HepG2 (cell line): ENCODE measurements around the gene ZNF22. TPM values are rescaled to one million over a fixed set of nuclear protein-coding genes. Genes with fewer than 3 reads are reported as not detected.

Source experiments
- ATAC-seq: fragments of 200-7000 bp; cut with Tn5 transposase; 3 replicates; pipeline ENCODE4 v1.9.1; 2020; ENCODE audit warnings: mild to moderate bottlenecking, moderate library complexity
- BruUV-seq: library from RNA; stranded (reverse); fragments of 400-500 nt; replicated peaks from 2 replicates; lab custom pipeline; 2021; lab: Mats Ljungman, UMichigan
- CTCF ChIA-PET: fragments of 300-600 bp; formaldehyde crosslinking; extraction: SDS; loops from one replicate; lab custom pipeline; 2021; ENCODE audit warnings: low total read pairs, inconsistent platforms, low intra/inter-chr PET ratio; lab: Yijun Ruan, JAX
- POLR2A ChIA-PET: fragments of 350-600 bp; sonication (Branson Sonifier 250); formaldehyde crosslinking; loops from one replicate; lab custom pipeline; 2020; ENCODE audit warnings: antibody characterized with exemption, inconsistent platforms; lab: Yijun Ruan, JAX
- DNase-seq: peaks from one replicate; pipeline ENCODE4 v3.0.0-alpha.2; 2015; ENCODE audit warnings: low spot score
- FAIRE-seq: peaks from 3 replicates; lab custom pipeline; 2011; peaks lifted over from hg19 to GRCh38; lab: Jason Lieb, UNC
- H2AFZ ChIP-seq: one replicate; pipeline ENCODE4 v1.6.1; 2011; ENCODE audit warnings: low read length, inconsistent platforms
- H3K27ac ChIP-seq: fragments of 300-600 bp; 3 replicates; pipeline ENCODE4 v1.8.0; 2011; ENCODE audit warnings: mixed run types, mild to moderate bottlenecking, mixed read lengths, low read length, inconsistent platforms; ENCODE audit not compliant: insufficient read depth; ENCODE audit errors: extremely low read length
- H3K27me3 ChIP-seq, 2 experiments: fragments of 200-600 bp in 1 of 2; 2 replicates in 1 of 2; 3 replicates in 1 of 2; pipeline versions ENCODE4 v1.6.0 to v1.8.0; 2011; ENCODE audit warnings: low read length in 2 of 2, mild to moderate bottlenecking in 2 of 2, moderate library complexity in 2 of 2, inconsistent platforms in 1 of 2; ENCODE audit not compliant: insufficient read depth in 2 of 2, control insufficient read depth in 1 of 2
- H3K36me3 ChIP-seq, 2 experiments: fragments of 200-600 bp in 1 of 2; replicated peaks in 1 of 2; 2 replicates in 1 of 2; 3 replicates in 1 of 2; pipeline versions ENCODE4 v1.5.1 to v1.8.0; 2011; ENCODE audit warnings: low read length in 2 of 2, inconsistent platforms in 1 of 2; ENCODE audit not compliant: insufficient read depth in 2 of 2, control insufficient read depth in 1 of 2
- H3K4me1 ChIP-seq: 2 replicates; pipeline ENCODE4 v1.5.1; 2012; ENCODE audit warnings: low read length, inconsistent platforms; ENCODE audit not compliant: insufficient read depth
- H3K4me2 ChIP-seq: 2 replicates; pipeline ENCODE4 v1.6.0; 2011; ENCODE audit warnings: low read depth, low read length, inconsistent platforms
- H3K4me3 ChIP-seq, 3 experiments: fragments of 200-600 bp in 1 of 3; sonication (generic), shearing (Covaris generic) in 1 of 3; replicated peaks in 1 of 3; 2 replicates each; pipeline ENCODE4 v1.5.1; 2011 to 2016; ENCODE audit warnings: low read length in 3 of 3, inconsistent platforms in 2 of 3, low read depth in 2 of 3, mild to moderate bottlenecking in 2 of 3, control low read depth in 1 of 3, mixed read lengths in 1 of 3; ENCODE audit not compliant: insufficient read depth in 1 of 3
- H3K79me2 ChIP-seq: one replicate; pipeline ENCODE4 v1.6.1; 2011; ENCODE audit warnings: low read length, inconsistent platforms; ENCODE audit not compliant: insufficient read depth
- H3K9ac ChIP-seq: 2 replicates; pipeline ENCODE4 v1.6.0; 2011; ENCODE audit warnings: mild to moderate bottlenecking, low read depth, low read length, inconsistent platforms; ENCODE audit not compliant: insufficient read depth
- H3K9me3 ChIP-seq: 2 replicates; pipeline ENCODE4 v1.5.1; 2012; ENCODE audit warnings: mild to moderate bottlenecking, low read length
- H4K20me1 ChIP-seq: 2 replicates; pipeline ENCODE4 v1.6.0; 2011; ENCODE audit warnings: inconsistent platforms, mild to moderate bottlenecking, low read length, moderate library complexity; ENCODE audit not compliant: insufficient read depth
- AGO2 ChIP-seq: fragments of 200-400 bp; formaldehyde crosslinking; optimal IDR thresholded peaks from 2 replicates; pipeline ENCODE3; 2017; ENCODE audit warnings: mild to moderate bottlenecking, low read depth, low read length, moderate library complexity
- BHLHE40 ChIP-seq: IDR thresholded peaks from 2 replicates; pipeline ENCODE4 v1.6.1; 2011; ENCODE audit warnings: low read length, improper control_type of control experiment
- CREM ChIP-seq, 2 experiments: sonication (generic) in 1 of 2; formaldehyde crosslinking in 1 of 2; IDR thresholded peaks; 2 replicates each; pipeline versions ENCODE4 v1.4.0 to v1.6.1; 2016 to 2020; ENCODE audit warnings: antibody characterized with exemption in 1 of 2, mild to moderate bottlenecking in 1 of 2, missing genetic modification reagents in 1 of 2
- HNRNPL ChIP-seq: fragments of 200-400 bp; formaldehyde crosslinking; IDR thresholded peaks from 2 replicates; pipeline ENCODE4 v1.6.1; 2017; ENCODE audit warnings: mild to moderate bottlenecking, low read depth, low read length
- MATR3 ChIP-seq: sonication (generic); formaldehyde crosslinking; IDR thresholded peaks from 2 replicates; pipeline ENCODE4 v1.4.0; 2020; ENCODE audit warnings: missing genetic modification reagents
- MTA1 ChIP-seq: sonication (generic); formaldehyde crosslinking; IDR thresholded peaks from 2 replicates; pipeline ENCODE4 v1.4.0; 2020; ENCODE audit warnings: missing genetic modification reagents, mild to moderate bottlenecking, borderline replicate concordance
- RCOR2 ChIP-seq: IDR thresholded peaks from 2 replicates; pipeline ENCODE4 v1.6.1; 2016; ENCODE audit warnings: missing biosample characterization, missing genetic modification reagents
- SIN3A ChIP-seq: IDR thresholded peaks from 2 replicates; pipeline ENCODE4 v1.6.1; 2011; ENCODE audit warnings: low read depth, mild to moderate bottlenecking, control low read depth, low read length, borderline replicate concordance
- SMAD1 ChIP-seq: sonication (generic); formaldehyde crosslinking; IDR thresholded peaks from 2 replicates; pipeline ENCODE4 v1.4.0; 2020; ENCODE audit warnings: missing genetic modification reagents, low read depth, mild to moderate bottlenecking, borderline replicate concordance
- SP2 ChIP-seq: sonication (generic); formaldehyde crosslinking; IDR thresholded peaks from 2 replicates; pipeline ENCODE4 v1.5.1; 2020; ENCODE audit warnings: mild to moderate bottlenecking, missing genetic modification reagents
- TEAD3 ChIP-seq: optimal IDR thresholded peaks from 2 replicates; pipeline ENCODE3; 2016; ENCODE audit warnings: borderline replicate concordance
- U2AF1 ChIP-seq: fragments of 200-400 bp; formaldehyde crosslinking; optimal IDR thresholded peaks from 2 replicates; pipeline ENCODE3; 2017; ENCODE audit warnings: mild to moderate bottlenecking, low read depth, low read length
- ZFY ChIP-seq: sonication (generic); formaldehyde crosslinking; IDR thresholded peaks from 2 replicates; pipeline ENCODE4 v1.4.0; 2020; ENCODE audit warnings: missing genetic modification reagents
- ZNF263 ChIP-seq: sonication (generic); formaldehyde crosslinking; IDR thresholded peaks from 2 replicates; pipeline ENCODE4 v1.4.0; 2020; ENCODE audit warnings: missing genetic modification reagents
- ZNF543 ChIP-seq: sonication (generic); formaldehyde crosslinking; IDR thresholded peaks from 2 replicates; pipeline ENCODE4 v1.4.0; 2020; ENCODE audit warnings: mild to moderate bottlenecking, missing genetic modification reagents
- WGBS: methylation state at CpG from one replicate; pipeline ENCODE4 v1.1.6; 2017; ENCODE audit warnings: low lambda C conversion rate; 5-methylcytosine and 5-hydroxymethylcytosine counted together
- in situ Hi-C: cut with HindIII; loops from 2 replicates; pipeline ENCODE4 v1.10.0; 2017; ENCODE audit warnings: low pct_unique_long_range_greater_than_20kb; ENCODE audit not compliant: extremely low pct_ligation_motif_present
- intact Hi-C: fragments of 100-400 bp; cut with micrococcal nuclease; formaldehyde crosslinking; loops from one replicate; pipeline ENCODE4 v1.10.0; 2022; ENCODE audit not compliant: unreplicated experiment
- polyA plus RNA-seq, 8 experiments: library from polyadenylated mRNA; depleted of rRNA in 3 of 8; stranded (reverse) in 7 of 8; unstranded in 1 of 8; fragments of >200 nt; fragmentation: Illumina TruSeq in 4 of 8; extraction: Trizol in 4 of 8; gene quantifications; 2 replicates each; pipeline versions ENCODE4 v1.2.1 to v1.2.3, GENCODE V29; 2011 to 2016; ENCODE audit warnings: low read depth in 4 of 8, missing spikeins in 1 of 8, mixed read lengths in 1 of 8; ENCODE audit not compliant: insufficient read depth in 1 of 8
- total RNA-seq, 5 experiments: library from RNA; depleted of rRNA; stranded (reverse); fragments of >200 nt; fragmentation: Illumina TruSeq; extraction: Trizol; gene quantifications; 2 replicates each; pipeline ENCODE4 v1.2.3, GENCODE V29; 2016; ENCODE audit warnings: low read depth in 1 of 5
- TF ChIP-seq, protein P1 (sequence below): IDR thresholded peaks from 2 replicates; pipeline ENCODE4 v1.6.1; 2012; ENCODE audit warnings: inconsistent platforms
- TF ChIP-seq, protein P2 (sequence below): sonication (generic); IDR thresholded peaks from 2 replicates; pipeline ENCODE4 v1.6.1; 2016; ENCODE audit warnings: low read depth, borderline replicate concordance
- TF ChIP-seq, protein P3 (sequence below): sonication (generic); formaldehyde crosslinking; IDR thresholded peaks from 2 replicates; pipeline ENCODE4 v1.5.1; 2020; ENCODE audit warnings: mild to moderate bottlenecking, missing genetic modification reagents, moderate library complexity

ZNF22 gene
- total and polyA plus RNA-seq, 2 of the 13 experiments (the other 11 are each of a cell fraction or from before 2014, with no cell fraction given), result 0.40 to 1.3 TPM

DNA sequence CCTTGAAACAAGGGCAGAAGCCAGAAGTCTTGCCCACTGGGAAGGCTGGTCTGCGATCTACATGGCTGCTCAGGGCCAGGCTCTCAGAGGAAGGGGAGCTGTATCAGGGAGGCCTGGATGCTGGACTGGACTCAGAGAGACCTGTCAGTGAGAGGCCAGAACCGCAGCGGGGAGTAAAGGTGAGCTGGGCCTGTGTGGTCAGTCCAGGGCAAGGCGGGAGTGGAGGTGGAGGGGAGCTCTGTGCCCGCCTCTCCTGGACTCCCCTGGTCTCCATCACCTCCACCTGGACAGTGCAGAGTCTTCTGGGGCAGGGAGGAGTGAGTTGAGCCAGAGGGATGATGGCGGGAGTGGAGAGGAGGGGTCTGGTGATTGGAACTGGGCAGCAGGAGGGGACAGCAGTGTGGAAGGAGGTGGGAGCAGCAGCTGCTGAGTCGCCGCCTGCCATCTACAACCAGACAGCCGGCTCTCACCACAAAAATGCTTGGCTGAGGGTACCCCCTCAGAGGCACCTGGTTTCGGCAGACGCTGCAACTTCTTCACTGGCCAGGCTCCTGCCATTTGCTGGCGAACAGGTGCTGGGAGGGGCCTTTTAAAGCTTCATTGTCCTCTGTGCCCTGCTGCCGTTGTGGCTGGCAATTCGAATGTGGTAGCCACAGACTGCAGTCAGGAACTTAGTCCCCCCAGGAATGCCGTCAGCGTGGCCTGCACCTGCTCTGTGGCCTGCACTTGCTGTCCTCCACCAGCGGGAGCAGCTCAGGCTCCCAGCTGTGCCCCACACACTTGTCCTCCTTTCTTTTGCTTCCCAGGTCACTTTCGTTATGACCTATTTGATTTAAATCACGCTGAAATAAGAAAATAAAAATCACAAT is 37.6 kb upstream of the ZNF22 start:
- in situ Hi-C loops (loop anchor here (25.0 kb wide), 1 partner anchor 1551 kb away; the partner anchor contains the start of gene HNRNPF), intact Hi-C loops (no loop called here)
- H3K9me3 ChIP-seq, result no peaks in the 10 kb centered on the region
- FAIRE-seq, result no peak
- peak overlapping the region; percentile 14 to 58 (median 46) for H3K4me3 ChIP-seq
- peak overlapping the region; percentile 95 for H3K4me2 ChIP-seq
- 60% methylated on average over 16 of the region's 19 CpGs for WGBS
- H3K79me2 ChIP-seq, result peaks cover 78% of the 10 kb centered on the region
- BruUV-seq, result no TSS peak
- H3K36me3 ChIP-seq, result peaks cover 0 to under 1% of the 10 kb centered on the region in 2 experiments; a peak in 2 of 5 replicates
- ChIA-PET POLR2A (interaction anchor here (1.0 to 13.2 kb wide), 12 partner anchors 7 to 1543 kb away, joined by 3 to 407 read pairs (median 17); partner anchors contain the start of gene DEPP1), CTCF (interaction anchor here (1.0 to 1.6 kb wide), 3 partner anchors 27 to 31 kb away, joined by 3 to 4 read pairs (median 4); no protein-coding TSS in a partner anchor)
- H3K9ac ChIP-seq, result peak overlapping the region; percentile 66
- peaks cover 83% of the 10 kb centered on the region for H3K4me1 ChIP-seq
- ATAC-seq, result peak; percentile 64
- H2AFZ ChIP-seq, result no peak overlapping the region
- DNase-seq, result peak; percentile 61
- H3K27me3 ChIP-seq, result no peaks in the 10 kb centered on the region; a peak in 1 of 5 replicates
- H3K27ac ChIP-seq, result peak overlapping the region; percentile 80
- peaks cover 6% of the 10 kb centered on the region; the same call in 1 of the 2 replicates for H4K20me1 ChIP-seq
- TF ChIP-seq HNRNPL (peak; percentile 16; the same call in 1 of the 2 replicates), BHLHE40 (no peak), SMAD1 (CRISPR knock-in tag) (no peak), MATR3 (no peak), ZNF263 (CRISPR knock-in tag) (peak; percentile 67), MTA1 (CRISPR knock-in tag) (0 out of 2 replicates have a peak, but pooled peaks have one; percentile 27), RCOR2 (no peak), AGO2 (peak; percentile 48), ZFY (CRISPR knock-in tag) (peak; percentile 40; the same call in 1 of the 2 replicates), TEAD3 (CRISPR knock-in tag) (peak; percentile 69), SP2 (no peak), CREM (IDR thresholded peaks at IDR 0.05) (0 out of 2 replicates have a peak, but pooled peaks have one; percentile 10), CREM (CRISPR knock-in tag; IDR thresholded peaks at IDR 0.05) (no peak), ZNF543 (CRISPR knock-in tag) (no peak), SIN3A (no peak; the same call in 1 of the 2 replicates), U2AF1 (peak; percentile 7)
- TF ChIP-seq, protein P1, sequence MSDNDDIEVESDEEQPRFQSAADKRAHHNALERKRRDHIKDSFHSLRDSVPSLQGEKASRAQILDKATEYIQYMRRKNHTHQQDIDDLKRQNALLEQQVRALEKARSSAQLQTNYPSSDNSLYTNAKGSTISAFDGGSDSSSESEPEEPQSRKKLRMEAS, result peak; percentile 62
- TF ChIP-seq, protein P2, sequence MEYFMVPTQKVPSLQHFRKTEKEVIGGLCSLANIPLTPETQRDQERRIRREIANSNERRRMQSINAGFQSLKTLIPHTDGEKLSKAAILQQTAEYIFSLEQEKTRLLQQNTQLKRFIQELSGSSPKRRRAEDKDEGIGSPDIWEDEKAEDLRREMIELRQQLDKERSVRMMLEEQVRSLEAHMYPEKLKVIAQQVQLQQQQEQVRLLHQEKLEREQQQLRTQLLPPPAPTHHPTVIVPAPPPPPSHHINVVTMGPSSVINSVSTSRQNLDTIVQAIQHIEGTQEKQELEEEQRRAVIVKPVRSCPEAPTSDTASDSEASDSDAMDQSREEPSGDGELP, result peak; percentile 66; the same call in 1 of the 2 replicates
- TF ChIP-seq, protein P3, sequence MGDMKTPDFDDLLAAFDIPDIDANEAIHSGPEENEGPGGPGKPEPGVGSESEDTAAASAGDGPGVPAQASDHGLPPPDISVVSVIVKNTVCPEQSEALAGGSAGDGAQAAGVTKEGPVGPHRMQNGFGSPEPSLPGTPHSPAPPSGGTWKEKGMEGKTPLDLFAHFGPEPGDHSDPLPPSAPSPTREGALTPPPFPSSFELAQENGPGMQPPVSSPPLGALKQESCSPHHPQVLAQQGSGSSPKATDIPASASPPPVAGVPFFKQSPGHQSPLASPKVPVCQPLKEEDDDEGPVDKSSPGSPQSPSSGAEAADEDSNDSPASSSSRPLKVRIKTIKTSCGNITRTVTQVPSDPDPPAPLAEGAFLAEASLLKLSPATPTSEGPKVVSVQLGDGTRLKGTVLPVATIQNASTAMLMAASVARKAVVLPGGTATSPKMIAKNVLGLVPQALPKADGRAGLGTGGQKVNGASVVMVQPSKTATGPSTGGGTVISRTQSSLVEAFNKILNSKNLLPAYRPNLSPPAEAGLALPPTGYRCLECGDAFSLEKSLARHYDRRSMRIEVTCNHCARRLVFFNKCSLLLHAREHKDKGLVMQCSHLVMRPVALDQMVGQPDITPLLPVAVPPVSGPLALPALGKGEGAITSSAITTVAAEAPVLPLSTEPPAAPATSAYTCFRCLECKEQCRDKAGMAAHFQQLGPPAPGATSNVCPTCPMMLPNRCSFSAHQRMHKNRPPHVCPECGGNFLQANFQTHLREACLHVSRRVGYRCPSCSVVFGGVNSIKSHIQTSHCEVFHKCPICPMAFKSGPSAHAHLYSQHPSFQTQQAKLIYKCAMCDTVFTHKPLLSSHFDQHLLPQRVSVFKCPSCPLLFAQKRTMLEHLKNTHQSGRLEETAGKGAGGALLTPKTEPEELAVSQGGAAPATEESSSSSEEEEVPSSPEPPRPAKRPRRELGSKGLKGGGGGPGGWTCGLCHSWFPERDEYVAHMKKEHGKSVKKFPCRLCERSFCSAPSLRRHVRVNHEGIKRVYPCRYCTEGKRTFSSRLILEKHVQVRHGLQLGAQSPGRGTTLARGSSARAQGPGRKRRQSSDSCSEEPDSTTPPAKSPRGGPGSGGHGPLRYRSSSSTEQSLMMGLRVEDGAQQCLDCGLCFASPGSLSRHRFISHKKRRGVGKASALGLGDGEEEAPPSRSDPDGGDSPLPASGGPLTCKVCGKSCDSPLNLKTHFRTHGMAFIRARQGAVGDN (CRISPR knock-in tag), result peak; percentile 63
